Activated B cell treated with CpG ODN at 0.5 μM for 24 hours (primary cell): ENCODE measurements around the gene ARL3. TPM values are rescaled to one million over a fixed set of nuclear protein-coding genes. Genes with fewer than 3 reads are reported as not detected.

Experiments used
- ATAC-seq: fragments of 200-7000 bp; cut with Tn5 transposase; one replicate; pipeline ENCODE4 v1.10.0; 2021; ENCODE audit warnings: low read depth, mild to moderate bottlenecking, moderate library complexity
- CTCF ChIA-PET: fragments of 350-600 bp; sonication (Branson Sonifier 250); formaldehyde crosslinking; loops from one replicate; lab custom pipeline; 2021; ENCODE audit warnings: antibody characterized with exemption; lab: Charles Lee
- POLR2A ChIA-PET: fragments of 350-600 bp; sonication (Branson Sonifier 250); formaldehyde crosslinking; loops from one replicate; lab custom pipeline; 2021; ENCODE audit warnings: antibody characterized with exemption; lab: Charles Lee
- DNase-seq: peaks from one replicate; pipeline ENCODE4 v3.0.0; 2022
- H3K27ac Mint-ChIP-seq: one replicate; pipeline ENCODE4 v1.8.0; 2020; ENCODE audit warnings: mixed read lengths
- H3K27me3 Mint-ChIP-seq: one replicate; pipeline ENCODE4 v1.8.0; 2021; ENCODE audit warnings: mixed read lengths
- H3K36me3 Mint-ChIP-seq: one replicate; pipeline ENCODE4 v1.8.0; 2021; ENCODE audit warnings: low read depth, mixed read lengths
- H3K4me1 Mint-ChIP-seq: one replicate; pipeline ENCODE4 v1.8.0; 2021; ENCODE audit warnings: mixed read lengths
- H3K4me3 Mint-ChIP-seq: one replicate; pipeline ENCODE4 v1.8.0; 2020; ENCODE audit warnings: mild to moderate bottlenecking, mixed read lengths
- H3K9me3 Mint-ChIP-seq: one replicate; pipeline ENCODE4 v1.8.0; 2020; ENCODE audit warnings: mixed read lengths
- CTCF ChIP-seq: fragments of 200-600 bp; IDR thresholded peaks from one replicate; pipeline ENCODE4 v1.8.0; 2022; ENCODE audit warnings: antibody characterized with exemption, mild to moderate bottlenecking
- intact Hi-C: fragments of 100-400 bp; cut with micrococcal nuclease; formaldehyde crosslinking; loops from one replicate; pipeline ENCODE4 v1.15.1; 2024
- total RNA-seq: library from RNA; stranded (reverse); gene quantifications from 2 replicates; pipeline ENCODE4 v1.2.3, GENCODE V29; 2022

ARL3 gene
- total RNA-seq, 1 donor from 2014 or later: 5.1 TPM

- intact Hi-C loops: no loop called here
- POLR2A ChIA-PET: interaction anchor here (1.1 kb wide), 1 partner anchor 9 kb away, joined by 3 read pairs; no protein-coding TSS in a partner anchor
- CTCF ChIA-PET: no interaction called here
- H3K27ac Mint-ChIP-seq: peak overlapping the region; percentile 47
- no peak overlapping the region for H3K4me3 Mint-ChIP-seq
- H3K4me1 Mint-ChIP-seq: peaks cover 21% of the 10 kb centered on the region
- TF ChIP-seq CTCF: no peak
- peak; percentile 50 for ATAC-seq
- peaks cover 14% of the 10 kb centered on the region for H3K36me3 Mint-ChIP-seq
- H3K27me3 Mint-ChIP-seq: no peaks in the 10 kb centered on the region
- DNase-seq: no peak
- no peaks in the 10 kb centered on the region for H3K9me3 Mint-ChIP-seq
Measured at GRCh38 chr10:102633287-102633686, 80.9 kb downstream of the ARL3 start.

- ChIA-PET CTCF (no interaction called here), POLR2A (interaction anchor here (0.7 to 1.1 kb wide), 5 partner anchors 9 to 199 kb away, joined by 3 to 8 read pairs (median 3); partner anchors contain the start of gene TRIM8)
- H3K36me3 Mint-ChIP-seq: peaks cover 17% of the 10 kb centered on the region
Measured at GRCh38 chr10:102632394-102633111, 81.6 kb downstream of the ARL3 start.

GRCh38 chr10:102631525-102632393 lies 82.4 kb downstream of the ARL3 start:
- intact Hi-C loops: no loop called here
- CTCF ChIA-PET: no interaction called here
- POLR2A ChIA-PET: interaction anchor here (0.6 to 1.1 kb wide), 5 partner anchors 10 to 791 kb away, joined by 3 to 8 read pairs (median 5); partner anchors contain the start of gene TRIM8
- Mint-ChIP-seq H3K36me3 (peaks cover 17% of the 10 kb centered on the region), H3K9me3 (no peaks in the 10 kb centered on the region), H3K4me3 (no peak overlapping the region), H3K27me3 (no peaks in the 10 kb centered on the region), H3K27ac (no peak overlapping the region), H3K4me1 (peaks cover 21% of the 10 kb centered on the region)
- ATAC-seq (no peak), DNase-seq (no peak)
- TF ChIP-seq CTCF: no peak

More at GRCh38 chr10:102632394-102633111, 81.6 kb downstream of the ARL3 start:
- H3K27me3 Mint-ChIP-seq: no peaks in the 10 kb centered on the region
- no peak for ATAC-seq
- DNase-seq: no peak
- H3K4me3 Mint-ChIP-seq: no peak overlapping the region
- no peaks in the 10 kb centered on the region for H3K9me3 Mint-ChIP-seq
- no peak overlapping the region for H3K27ac Mint-ChIP-seq
- intact Hi-C loops: no loop called here
- no peak for TF ChIP-seq CTCF
- H3K4me1 Mint-ChIP-seq: peaks cover 21% of the 10 kb centered on the region

GRCh38 chr10:102630663-102631062 lies 83.5 kb downstream of the ARL3 start:
- intact Hi-C loops: no loop called here
- H3K27ac Mint-ChIP-seq: no peak overlapping the region
- DNase-seq (no peak), ATAC-seq (no peak)
- H3K4me3 Mint-ChIP-seq: no peak overlapping the region
- peaks cover 17% of the 10 kb centered on the region for H3K36me3 Mint-ChIP-seq
- H3K27me3 Mint-ChIP-seq: no peaks in the 10 kb centered on the region
- peaks cover 19% of the 10 kb centered on the region for H3K4me1 Mint-ChIP-seq
- TF ChIP-seq CTCF: no peak
- CTCF ChIA-PET: no interaction called here
- no peaks in the 10 kb centered on the region for H3K9me3 Mint-ChIP-seq
- POLR2A ChIA-PET: no interaction called here
